NCI-H510A treated with DMSO at 0.1 percent for 48 hours (cell line): ENCODE data around the gene AKAP10.
"Not testable (repeated sequence)": the region's sequence is repeated elsewhere in the genome, so short reads cannot be mapped to it uniquely, and the experiment has no call there.

Experiments
- DNase-seq: peaks from one replicate; lab custom pipeline; 2025; lab: John Stamatoyannopoulos, UW

AKAP10 gene

DNA sequence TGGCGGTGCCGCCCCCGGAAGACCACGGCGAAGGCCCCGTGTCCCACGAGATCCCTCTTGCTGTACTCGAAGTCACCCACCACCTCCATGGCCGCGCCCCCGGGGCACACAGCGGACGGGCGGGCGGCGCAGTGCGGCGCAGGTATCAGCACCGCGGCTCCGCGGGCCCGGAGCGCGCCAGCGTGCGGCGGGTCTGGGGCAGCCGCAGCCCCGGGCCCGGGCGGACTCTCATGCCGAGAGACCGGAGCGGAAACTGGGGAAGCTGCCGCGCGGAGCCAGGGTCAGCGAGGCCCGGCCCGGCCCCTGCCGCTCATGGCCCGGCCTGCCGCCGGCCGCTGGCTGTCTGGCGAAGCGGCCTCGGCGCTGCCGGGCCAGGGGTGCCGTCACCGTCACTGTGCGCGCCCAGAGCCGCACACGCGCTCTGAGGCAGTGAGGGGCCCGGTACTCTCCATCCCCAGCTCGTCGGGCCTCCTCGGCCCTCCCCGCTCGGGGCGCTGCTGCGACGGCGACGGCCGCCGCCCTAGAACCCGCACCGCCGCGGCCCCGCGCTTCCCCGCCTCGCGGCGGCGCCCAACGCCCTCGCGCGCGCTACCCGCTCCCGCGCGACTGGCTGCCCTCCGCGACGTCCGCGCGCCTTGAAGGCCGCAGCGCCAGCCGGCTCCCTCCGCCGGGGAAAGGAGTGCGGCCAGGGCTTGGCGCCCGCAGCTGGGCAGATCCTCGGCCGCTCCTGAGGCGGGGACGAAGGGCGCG is 110.1 kb downstream of the AKAP10 start, which contains the start of gene ULK2:
Gene ULK2, minus strand, starts transcription at position 608 of the 750 bp plus-strand sequence. Its CDS starts 519 bp downstream, at position 89.
- peak; percentile 55 for DNase-seq

DNA sequence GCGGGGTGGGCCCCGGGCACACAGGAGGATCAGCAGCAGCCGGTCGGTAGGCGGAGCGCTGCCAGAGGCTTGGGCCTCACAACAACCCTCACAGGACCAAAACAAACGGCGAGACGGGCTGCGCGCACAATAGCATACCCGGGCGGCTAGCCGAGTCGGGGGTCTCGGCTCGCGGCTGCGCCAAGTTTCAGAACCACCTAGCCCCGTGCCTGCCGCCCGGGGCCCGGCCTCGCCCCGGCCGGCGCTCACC is 110.6 kb downstream of the AKAP10 start:
- peak; percentile 69 for DNase-seq

DNA sequence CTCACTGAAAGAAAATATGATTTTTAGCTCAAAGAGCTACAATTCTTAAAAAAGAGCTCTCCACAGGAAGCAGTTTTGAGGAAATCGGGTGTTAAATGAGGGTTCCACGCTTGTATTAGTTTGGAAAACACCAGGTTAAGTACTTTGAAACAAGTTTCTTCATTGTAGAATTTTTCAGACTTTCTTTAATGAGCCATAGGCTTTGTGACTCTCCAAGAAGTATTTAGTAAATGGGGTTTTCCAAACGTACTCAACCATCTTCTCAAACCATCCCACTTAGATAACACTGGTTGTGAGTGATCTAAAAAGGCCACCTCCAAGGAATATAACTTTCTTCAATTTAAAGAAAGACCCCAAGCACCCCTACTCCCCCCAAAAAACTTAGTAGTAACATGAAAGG is 112.6 kb downstream of the AKAP10 start:
- DNase-seq, result no peak

DNA sequence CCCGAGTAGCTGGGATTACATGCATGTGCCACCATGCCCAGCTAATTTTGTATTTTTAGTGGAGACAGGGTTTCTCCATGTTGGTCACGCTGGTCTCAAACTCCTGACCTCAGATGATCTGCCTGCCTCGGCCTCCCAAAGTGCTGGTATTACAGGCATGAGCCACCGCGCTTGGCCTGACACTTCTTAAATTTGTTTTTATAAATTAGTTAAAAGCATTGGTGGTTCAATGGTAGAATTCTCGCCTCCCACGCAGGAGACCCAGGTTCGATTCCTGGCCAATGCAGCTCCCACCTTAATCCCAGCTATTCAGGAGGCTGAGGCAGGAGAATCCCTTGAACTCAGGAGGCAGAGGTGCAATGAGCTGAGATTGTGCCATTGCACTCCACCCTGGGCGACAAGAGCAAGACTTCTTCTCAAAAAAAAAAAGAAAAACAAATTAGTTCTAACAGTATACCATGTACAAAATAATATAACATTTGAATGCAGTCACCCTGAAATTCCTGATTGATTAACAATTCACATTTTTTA is 116.9 kb downstream of the AKAP10 start:
- DNase-seq, result not testable (repeated sequence)

DNA sequence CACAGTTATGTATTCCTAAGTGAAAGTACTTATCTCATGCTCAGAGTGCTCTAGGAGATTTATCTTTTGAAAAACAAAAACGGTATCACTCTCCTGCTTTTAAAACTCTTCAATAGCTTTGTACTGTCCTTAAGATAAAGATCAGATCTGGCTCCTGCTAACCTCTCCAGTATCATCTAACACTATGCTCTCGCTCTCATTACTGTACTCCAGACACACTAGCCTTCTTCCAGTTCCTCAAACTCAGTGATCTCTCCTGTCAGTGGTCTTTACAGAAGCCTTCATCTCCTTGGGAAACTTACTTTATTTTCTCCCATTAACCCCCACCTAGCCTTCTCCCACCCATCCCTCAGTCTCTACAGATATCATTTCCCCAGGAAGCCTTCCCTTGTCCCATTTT is 120.0 kb downstream of the AKAP10 start:
- DNase-seq, result no peak
